Naive thymus-derived CD4-positive, alpha-beta T cell (primary cell): ENCODE data around the gene TUB. TPM values are rescaled to one million over a fixed set of nuclear protein-coding genes. Genes with fewer than 3 reads are reported as not detected.

Source experiments
- ATAC-seq: fragments of 150-1000 bp; cut with Tn5 transposase; 2 replicates; pipeline ENCODE4 v1.10.0; 2021; ENCODE audit warnings: mild to moderate bottlenecking, moderate library complexity
- CTCF ChIA-PET: fragments of 350-600 bp; sonication (Branson Sonifier 250); formaldehyde crosslinking; loops from one replicate; lab custom pipeline; 2021; ENCODE audit warnings: antibody characterized with exemption; lab: Charles Lee
- POLR2A ChIA-PET: fragments of 350-600 bp; sonication (Branson Sonifier 250); formaldehyde crosslinking; loops from one replicate; lab custom pipeline; 2021; ENCODE audit warnings: antibody characterized with exemption, inconsistent platforms; lab: Charles Lee
- DNase-seq, 9 donors: peaks; one replicate each; pipeline versions ENCODE4 v3.0.0 to v3.0.0-alpha.2; 2020 to 2022; ENCODE audit warnings: mixed read lengths in 1 of 9
- H3K27ac ChIP-seq: one replicate; pipeline ENCODE4 v1.7.0; 2013; ENCODE audit warnings: mild to moderate bottlenecking, low read depth, low read length, moderate library complexity
- H3K27me3 ChIP-seq, 2 donors: one replicate each; pipeline ENCODE4 v1.7.0; 2013; ENCODE audit warnings: low read length in 2 of 2, mild to moderate bottlenecking in 2 of 2, moderate library complexity in 2 of 2; ENCODE audit not compliant: control insufficient read depth in 2 of 2, insufficient read depth in 2 of 2
- H3K36me3 ChIP-seq, 3 experiments: 1 replicate in 2 of 3; 2 replicates in 1 of 3; pipeline ENCODE4 v1.7.0; 2013; ENCODE audit warnings: low read length in 3 of 3, mild to moderate bottlenecking in 3 of 3, moderate library complexity in 1 of 3; ENCODE audit not compliant: insufficient read depth in 3 of 3, control insufficient read depth in 2 of 3
- H3K4me1 ChIP-seq, 2 donors: one replicate each; pipeline ENCODE4 v1.7.0; 2013; ENCODE audit warnings: low read length in 2 of 2, mild to moderate bottlenecking in 2 of 2, moderate library complexity in 1 of 2; ENCODE audit not compliant: control insufficient read depth in 2 of 2, insufficient read depth in 2 of 2
- H3K4me3 ChIP-seq: 2 replicates; pipeline ENCODE4 v1.7.0; 2013; ENCODE audit warnings: mild to moderate bottlenecking, low read length
- H3K9me3 ChIP-seq, 3 experiments: 1 replicate in 2 of 3; 2 replicates in 1 of 3; pipeline ENCODE4 v1.7.0; 2013; ENCODE audit warnings: low read length in 3 of 3; ENCODE audit not compliant: control insufficient read depth in 2 of 3
- H3K27ac Mint-ChIP-seq, 9 donors: one replicate each; pipeline ENCODE4 v1.8.0; 2020 to 2022; ENCODE audit warnings: mixed read lengths in 9 of 9, mild to moderate bottlenecking in 8 of 9, moderate library complexity in 5 of 9, inconsistent platforms in 2 of 9
- H3K27me3 Mint-ChIP-seq, 5 donors: one replicate each; pipeline ENCODE4 v1.8.0; 2021 to 2022; ENCODE audit warnings: mixed read lengths in 5 of 5, mild to moderate bottlenecking in 1 of 5
- H3K36me3 Mint-ChIP-seq, 5 donors: one replicate each; pipeline ENCODE4 v1.8.0; 2020 to 2022; ENCODE audit warnings: mixed read lengths in 5 of 5, mild to moderate bottlenecking in 3 of 5, inconsistent platforms in 1 of 5
- H3K4me1 Mint-ChIP-seq, 7 donors: one replicate each; pipeline ENCODE4 v1.8.0; 2020 to 2022; ENCODE audit warnings: mixed read lengths in 7 of 7, mild to moderate bottlenecking in 3 of 7, inconsistent platforms in 1 of 7
- H3K4me3 Mint-ChIP-seq, 10 donors: one replicate each; pipeline ENCODE4 v1.8.0; 2020 to 2022; ENCODE audit warnings: mild to moderate bottlenecking in 10 of 10, mixed read lengths in 10 of 10, moderate library complexity in 6 of 10, inconsistent platforms in 2 of 10
- H3K9me3 Mint-ChIP-seq, 11 donors: one replicate each; pipeline ENCODE4 v1.8.0; 2020 to 2022; ENCODE audit warnings: mixed read lengths in 11 of 11, mild to moderate bottlenecking in 4 of 11, inconsistent platforms in 1 of 11, moderate library complexity in 1 of 11
- intact Hi-C, 2 donors: fragments of 100-400 bp; cut with micrococcal nuclease; formaldehyde crosslinking; loops; one replicate each; pipeline ENCODE4 v1.15.1; 2023
- polyA plus RNA-seq, 2 donors: library from polyadenylated mRNA; unstranded; fragments of 300-500 nt; fragmentation: Illumina TruSeq; gene quantifications; one replicate each; pipeline ENCODE4 v1.2.3, GENCODE V29; 2021
- total RNA-seq, 6 experiments: library from RNA in 5 of 6; stranded (reverse) in 5 of 6; gene quantifications; 1 replicate in 5 of 6; 2 replicates in 1 of 6; pipeline ENCODE4 v1.2.3 and lab custom pipeline; 2021 to 2026

The TUB gene
- total and polyA plus RNA-seq, 7 experiments from 2014 or later: 0.05 to 0.12 (median 0.06) TPM; not detected in 3

DNA sequence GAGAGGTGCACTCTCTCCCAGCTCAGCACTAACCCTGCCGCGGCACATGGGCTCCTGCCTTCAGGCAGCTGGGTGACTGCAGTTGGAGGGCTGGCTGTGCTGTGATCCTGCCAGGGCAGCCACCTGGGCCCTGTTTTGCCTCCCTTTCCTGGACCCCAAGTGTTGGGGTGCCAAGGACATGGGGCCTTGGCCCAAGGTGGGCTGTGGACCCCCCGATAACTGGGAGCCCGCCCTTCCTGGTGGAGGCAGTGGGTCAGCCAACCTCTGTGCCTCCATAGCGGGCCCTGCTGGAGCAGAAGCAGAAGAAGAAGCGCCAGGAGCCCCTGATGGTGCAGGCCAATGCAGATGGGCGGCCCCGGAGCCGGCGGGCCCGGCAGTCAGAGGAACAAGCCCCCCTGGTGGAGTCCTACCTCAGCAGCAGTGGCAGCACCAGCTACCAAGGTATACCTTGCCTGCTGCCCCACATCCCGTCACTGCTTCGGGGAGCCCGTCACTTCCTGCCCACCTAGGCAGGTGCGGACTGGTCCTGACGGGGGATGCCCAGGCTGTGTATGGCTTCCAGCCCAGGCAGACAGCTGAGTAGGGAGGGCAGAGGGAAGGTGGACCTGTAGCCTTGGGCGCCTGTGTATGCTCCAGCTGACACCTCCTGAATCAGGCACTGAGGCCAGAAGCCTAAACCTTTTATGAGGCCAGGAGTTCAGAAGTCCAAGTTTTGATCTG is 8.9 kb downstream of the TUB start:
- Mint-ChIP-seq H3K9me3 (no peaks in the 10 kb centered on the region), H3K36me3 (no peaks in the 10 kb centered on the region), H3K4me3 (no peak overlapping the region), H3K27ac (no peak overlapping the region), H3K27me3 (peaks cover 1 to 29% (median 10%) of the 10 kb centered on the region in 5 donors), H3K4me1 (peaks cover 0 to 7% (median 4%) of the 10 kb centered on the region in 7 donors)
- ChIA-PET CTCF (interaction anchor here (2.0 kb wide), 1 partner anchor 9 kb away, joined by 11 read pairs; no protein-coding TSS in a partner anchor), POLR2A (no interaction called here)
- Histone ChIP-seq H3K27ac (no peak overlapping the region), H3K36me3 (no peaks in the 10 kb centered on the region), H3K9me3 (no peaks in the 10 kb centered on the region), H3K27me3 (no peaks in the 10 kb centered on the region), H3K4me3 (no peak overlapping the region), H3K4me1 (no peaks in the 10 kb centered on the region)
- ATAC-seq: no peak
- intact Hi-C loops: loop anchor here in 1 of 2 donors (2.0 kb wide), 1 partner anchor 57 kb away; no protein-coding TSS in a partner anchor
- no peak for DNase-seq

DNA sequence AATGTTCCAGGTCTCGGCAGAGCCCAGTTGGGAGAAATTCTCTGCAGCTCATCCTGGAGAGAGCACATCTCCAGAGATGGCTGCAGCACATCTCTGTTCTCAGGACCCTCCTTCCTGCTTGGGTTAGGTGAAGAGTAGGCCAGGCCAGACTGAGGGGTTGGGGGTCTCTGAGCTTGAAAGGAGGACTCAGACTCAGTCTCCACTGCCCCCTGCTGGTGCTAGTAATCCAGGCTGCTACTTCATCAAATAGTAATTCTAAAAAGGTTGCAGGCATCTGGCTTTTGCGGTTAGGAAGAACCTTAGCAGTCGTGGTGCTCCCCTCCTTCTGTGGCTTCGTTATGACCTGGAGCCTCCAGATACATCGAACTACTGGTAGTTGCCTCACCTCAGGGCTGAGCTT is 9.7 kb downstream of the TUB start:
- no peaks in the 10 kb centered on the region for H3K36me3 Mint-ChIP-seq
- DNase-seq (no peak), ATAC-seq (no peak)
- H3K27me3 Mint-ChIP-seq: peaks cover 0 to 21% (median 5%) of the 10 kb centered on the region in 5 donors
- no peaks in the 10 kb centered on the region for H3K36me3 ChIP-seq
- intact Hi-C loops: loop anchor here in 1 of 2 donors (2.0 kb wide), 1 partner anchor 58 kb away; no protein-coding TSS in a partner anchor
- no peak overlapping the region for H3K27ac ChIP-seq
- no peaks in the 10 kb centered on the region for H3K4me1 ChIP-seq
- H3K9me3 ChIP-seq: no peaks in the 10 kb centered on the region
- H3K27ac Mint-ChIP-seq: no peak overlapping the region
- ChIA-PET POLR2A (no interaction called here), CTCF (interaction anchor here (2.0 kb wide), 1 partner anchor 9 kb away, joined by 11 read pairs; no protein-coding TSS in a partner anchor)
- H3K4me3 Mint-ChIP-seq: no peak overlapping the region
- no peaks in the 10 kb centered on the region for H3K9me3 Mint-ChIP-seq
- H3K4me3 ChIP-seq: no peak overlapping the region
- H3K27me3 ChIP-seq: no peaks in the 10 kb centered on the region
- peaks cover 0 to 7% (median 4%) of the 10 kb centered on the region in 7 donors for H3K4me1 Mint-ChIP-seq

DNA sequence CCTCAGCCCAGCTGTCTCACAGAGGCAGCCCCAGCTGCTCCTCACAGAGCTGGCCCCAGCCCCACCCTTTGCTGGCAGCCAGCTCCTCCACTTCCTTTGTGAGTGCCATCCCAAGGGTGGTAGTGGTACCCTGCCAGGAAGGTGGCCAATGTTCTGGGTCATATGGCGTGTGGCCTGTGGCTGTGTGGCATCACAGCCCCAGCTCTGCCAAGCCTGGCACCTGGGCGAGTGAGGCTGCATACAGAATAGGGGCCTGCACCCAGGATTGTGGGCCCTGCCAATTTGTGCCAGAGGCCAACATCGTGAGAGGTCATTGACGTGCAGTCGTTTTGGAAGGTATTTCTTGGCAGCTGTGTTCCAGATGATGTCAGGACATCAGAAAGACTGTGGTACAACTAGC is 10.7 kb downstream of the TUB start:
- Mint-ChIP-seq H3K36me3 (no peaks in the 10 kb centered on the region), H3K27me3 (peaks cover 0 to 11% (median 0%) of the 10 kb centered on the region in 5 donors), H3K27ac (no peak overlapping the region), H3K4me1 (peaks cover 0 to 7% (median 4%) of the 10 kb centered on the region in 7 donors), H3K4me3 (no peak overlapping the region), H3K9me3 (no peaks in the 10 kb centered on the region)
- H3K27ac ChIP-seq: no peak overlapping the region
- H3K4me3 ChIP-seq: no peak overlapping the region
- CTCF ChIA-PET: no interaction called here
- DNase-seq: no peak
- POLR2A ChIA-PET: no interaction called here
- H3K9me3 ChIP-seq: no peaks in the 10 kb centered on the region
- H3K36me3 ChIP-seq: no peaks in the 10 kb centered on the region
- intact Hi-C loops: loop anchor here in 1 of 2 donors (2.0 kb wide), 1 partner anchor 59 kb away; no protein-coding TSS in a partner anchor
- no peaks in the 10 kb centered on the region for H3K27me3 ChIP-seq
- H3K4me1 ChIP-seq: no peaks in the 10 kb centered on the region
- no peak for ATAC-seq

DNA sequence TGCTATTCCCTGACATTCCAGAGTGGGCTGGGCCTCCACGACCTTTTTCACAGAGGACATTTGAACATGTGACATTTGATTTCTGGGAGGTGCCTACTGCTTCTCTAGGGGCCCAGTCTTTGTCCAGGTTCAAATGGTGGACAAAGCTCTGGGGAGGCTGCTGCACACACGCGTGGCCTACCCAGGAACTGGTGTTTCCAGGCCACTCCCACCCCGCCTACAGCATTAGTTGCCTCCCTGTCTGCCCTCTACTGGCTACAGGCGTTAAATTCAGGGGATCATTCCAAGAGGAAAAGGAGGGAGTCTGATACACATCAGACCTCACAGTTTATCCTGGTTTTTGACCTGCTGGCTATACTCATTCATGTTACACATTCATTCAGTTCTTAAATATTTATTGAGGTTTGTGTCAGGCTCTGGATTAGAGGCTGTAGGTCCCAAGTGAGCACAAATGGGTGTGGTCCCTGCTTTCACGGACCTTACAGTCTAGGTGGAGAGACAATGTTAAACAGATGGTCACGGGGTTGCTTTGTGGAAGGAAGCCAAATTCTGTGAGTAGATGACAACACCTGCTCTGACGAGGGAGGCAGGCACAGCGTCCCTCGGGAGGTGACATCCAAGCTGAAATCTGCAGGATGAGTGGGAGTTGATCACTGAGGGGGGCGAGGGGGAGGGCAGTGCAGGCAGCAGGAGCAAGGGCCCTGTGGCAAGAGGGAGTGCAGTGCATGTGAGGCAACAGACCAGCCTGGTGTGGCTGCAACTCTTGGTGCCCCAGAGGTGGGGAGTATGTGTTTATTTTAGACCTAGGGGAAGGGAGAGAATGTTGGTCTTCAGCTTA is 11.8 kb downstream of the TUB start:
- Mint-ChIP-seq H3K27ac (no peak overlapping the region), H3K9me3 (no peaks in the 10 kb centered on the region), H3K27me3 (peaks cover 0 to under 1% (median 0%) of the 10 kb centered on the region in 5 donors), H3K4me1 (peaks cover 0 to 7% (median 4%) of the 10 kb centered on the region in 7 donors), H3K4me3 (no peak overlapping the region), H3K36me3 (no peaks in the 10 kb centered on the region)
- no peak overlapping the region for H3K4me3 ChIP-seq
- peak in 1 of 9 donors; percentile 30 for DNase-seq
- no peaks in the 10 kb centered on the region for H3K9me3 ChIP-seq
- H3K36me3 ChIP-seq: no peaks in the 10 kb centered on the region
- H3K27me3 ChIP-seq: no peaks in the 10 kb centered on the region
- no peaks in the 10 kb centered on the region for H3K4me1 ChIP-seq
- ChIA-PET CTCF (no interaction called here), POLR2A (no interaction called here)
- no peak overlapping the region for H3K27ac ChIP-seq
- ATAC-seq: peak; percentile 48
- intact Hi-C loops: no loop called here

DNA sequence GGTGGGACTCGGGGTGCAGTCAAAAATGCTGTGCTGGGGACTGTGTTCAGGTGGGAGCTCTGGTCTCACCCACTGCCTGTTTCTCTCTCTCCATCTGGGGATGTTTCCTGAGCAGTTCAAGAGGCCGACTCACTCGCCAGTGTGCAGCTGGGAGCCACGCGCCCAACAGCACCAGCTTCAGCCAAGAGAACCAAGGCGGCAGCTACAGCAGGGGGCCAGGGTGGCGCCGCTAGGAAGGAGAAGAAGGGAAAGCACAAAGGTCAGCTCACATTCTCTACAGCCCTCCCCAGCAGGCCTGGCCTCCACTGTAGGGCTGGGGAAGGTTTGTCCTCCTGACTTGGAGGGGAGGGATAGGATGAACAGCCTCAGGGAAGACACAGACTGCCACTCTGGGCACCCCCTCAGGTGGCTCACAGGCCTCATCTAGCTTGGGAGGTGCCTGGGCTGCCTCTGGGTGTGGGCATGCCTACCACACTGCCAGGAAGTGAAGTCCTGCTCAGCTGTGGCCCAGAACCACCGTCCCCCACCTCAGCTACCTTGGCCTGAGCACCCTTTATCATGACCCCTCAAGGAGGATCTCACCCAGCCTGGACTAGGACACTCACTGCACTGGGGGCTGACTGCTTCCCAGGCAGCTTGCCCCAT is 13.0 kb downstream of the TUB start:
- H3K27ac Mint-ChIP-seq: no peak overlapping the region
- no peak overlapping the region for H3K4me3 Mint-ChIP-seq
- no peak for DNase-seq
- CTCF ChIA-PET: interaction anchor here (0.6 kb wide), 1 partner anchor 184 kb away, joined by 3 read pairs; no protein-coding TSS in a partner anchor
- no peaks in the 10 kb centered on the region for H3K36me3 Mint-ChIP-seq
- Histone ChIP-seq H3K36me3 (no peaks in the 10 kb centered on the region), H3K9me3 (no peaks in the 10 kb centered on the region), H3K4me3 (no peak overlapping the region), H3K4me1 (no peaks in the 10 kb centered on the region), H3K27ac (no peak overlapping the region), H3K27me3 (no peaks in the 10 kb centered on the region)
- H3K27me3 Mint-ChIP-seq: no peaks in the 10 kb centered on the region
- H3K4me1 Mint-ChIP-seq: peaks cover 0 to 7% (median 4%) of the 10 kb centered on the region in 7 donors
- intact Hi-C loops: no loop called here
- ATAC-seq: no peak
- no peaks in the 10 kb centered on the region for H3K9me3 Mint-ChIP-seq
- POLR2A ChIA-PET: no interaction called here

DNA sequence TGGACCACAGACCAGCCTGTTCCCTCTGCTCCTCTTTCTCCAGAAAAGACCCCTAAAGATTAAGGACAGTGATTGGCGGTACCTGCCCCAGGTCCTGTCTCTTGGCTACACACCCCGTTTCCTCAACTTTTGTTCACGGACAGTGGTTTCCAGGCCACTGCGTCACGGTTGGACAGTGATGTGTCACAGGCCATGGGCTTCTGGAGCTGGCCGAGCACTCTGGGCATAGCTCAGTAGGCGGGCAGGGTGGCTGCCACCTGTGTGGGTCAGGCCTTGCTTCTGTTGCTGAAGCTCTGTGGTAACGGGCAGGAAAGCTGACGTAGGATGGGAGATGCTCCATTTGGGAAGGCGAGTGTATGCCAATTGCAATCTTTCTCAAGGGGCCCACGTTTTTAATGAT is 13.6 kb downstream of the TUB start:
- CTCF ChIA-PET: interaction anchor here (0.6 to 1.0 kb wide), 2 partner anchors 9 to 185 kb away, joined by 3 read pairs; no protein-coding TSS in a partner anchor
- no peak overlapping the region for H3K27ac ChIP-seq
- no peaks in the 10 kb centered on the region for H3K9me3 ChIP-seq
- Mint-ChIP-seq H3K4me3 (no peak overlapping the region), H3K9me3 (no peaks in the 10 kb centered on the region), H3K27me3 (no peaks in the 10 kb centered on the region), H3K27ac (no peak overlapping the region), H3K4me1 (peaks cover 0 to 7% (median 4%) of the 10 kb centered on the region in 7 donors), H3K36me3 (no peaks in the 10 kb centered on the region)
- DNase-seq (peak in 1 of 9 donors; percentile 10), ATAC-seq (no peak)
- no peak overlapping the region for H3K4me3 ChIP-seq
- no peaks in the 10 kb centered on the region for H3K27me3 ChIP-seq
- POLR2A ChIA-PET: interaction anchor here (0.6 kb wide), 1 partner anchor 406 kb away, joined by 3 read pairs; no protein-coding TSS in a partner anchor
- intact Hi-C loops: no loop called here
- no peaks in the 10 kb centered on the region for H3K36me3 ChIP-seq
- no peaks in the 10 kb centered on the region for H3K4me1 ChIP-seq
